ENCODE data around the gene APPL2.
"Not testable (repeated sequence)": the region's sequence is repeated elsewhere in the genome, so short reads cannot be mapped to it uniquely, and the experiment has no call there.

APPL2 gene

GRCh38 chr12:105194947-105195346 lies 41.0 kb downstream of the APPL2 start:
- no peak for TF ChIP-seq CTCF (conservative IDR thresholded peaks at IDR 0.05; ENCODE audit: low read depth, low read length)
- H3K4me1 ChIP-seq (ENCODE audit: low read depth, poor library complexity, severe bottlenecking) = no peaks in the 10 kb centered on the region
- no peak overlapping the region for H3K4me3 ChIP-seq (IDR thresholded peaks at IDR 0.05; ENCODE audit: insufficient read depth, low read depth, low read length)
- H3K27ac ChIP-seq = no peak overlapping the region
- no peaks in the 10 kb centered on the region for H4K20me1 ChIP-seq (ENCODE audit: insufficient read depth)
- H3K79me2 ChIP-seq (ENCODE audit: insufficient read depth, low read depth) = no peaks in the 10 kb centered on the region
- no peaks in the 10 kb centered on the region for H3K36me3 ChIP-seq (ENCODE audit: insufficient read depth)
- no peaks in the 10 kb centered on the region for H3K27me3 ChIP-seq (ENCODE audit: insufficient read depth, low read depth)
- H2AFZ ChIP-seq (ENCODE audit: low read depth) = no peak overlapping the region
- H3K4me2 ChIP-seq = no peak overlapping the region
- no peak overlapping the region for H3K9ac ChIP-seq

- no peaks in the 10 kb centered on the region for H4K20me1 ChIP-seq (ENCODE audit: insufficient read depth)
- no peaks in the 10 kb centered on the region for H3K36me3 ChIP-seq (ENCODE audit: insufficient read depth)
- no peak for TF ChIP-seq CTCF (conservative IDR thresholded peaks at IDR 0.05; ENCODE audit: low read depth, low read length)
- no peaks in the 10 kb centered on the region for H3K4me1 ChIP-seq (ENCODE audit: low read depth, poor library complexity, severe bottlenecking)
- no peaks in the 10 kb centered on the region for H3K79me2 ChIP-seq (ENCODE audit: insufficient read depth, low read depth)
- H2AFZ ChIP-seq (ENCODE audit: low read depth) = no peak overlapping the region
- H3K4me3 ChIP-seq (IDR thresholded peaks at IDR 0.05; ENCODE audit: insufficient read depth, low read depth, low read length) = no peak overlapping the region
- H3K4me2 ChIP-seq = no peak overlapping the region
- H3K27ac ChIP-seq = no peak overlapping the region
- H3K9ac ChIP-seq = no peak overlapping the region
- H3K27me3 ChIP-seq (ENCODE audit: insufficient read depth, low read depth) = no peaks in the 10 kb centered on the region
Measured at GRCh38 chr12:105192624-105193225, 43.2 kb downstream of the APPL2 start.

GRCh38 chr12:105190530-105190929 lies 45.4 kb downstream of the APPL2 start:
- H2AFZ ChIP-seq (ENCODE audit: low read depth) = no peak overlapping the region
- H3K27me3 ChIP-seq (ENCODE audit: insufficient read depth, low read depth) = no peaks in the 10 kb centered on the region
- H4K20me1 ChIP-seq (ENCODE audit: insufficient read depth) = no peaks in the 10 kb centered on the region
- no peaks in the 10 kb centered on the region for H3K36me3 ChIP-seq (ENCODE audit: insufficient read depth)
- no peak for TF ChIP-seq CTCF (conservative IDR thresholded peaks at IDR 0.05; ENCODE audit: low read depth, low read length)
- H3K27ac ChIP-seq = no peak overlapping the region
- H3K9ac ChIP-seq = no peak overlapping the region
- H3K79me2 ChIP-seq (ENCODE audit: insufficient read depth, low read depth) = no peaks in the 10 kb centered on the region
- no peak overlapping the region for H3K4me3 ChIP-seq (IDR thresholded peaks at IDR 0.05; ENCODE audit: insufficient read depth, low read depth, low read length)
- no peaks in the 10 kb centered on the region for H3K4me1 ChIP-seq (ENCODE audit: low read depth, poor library complexity, severe bottlenecking)
- H3K4me2 ChIP-seq = no peak overlapping the region

- H3K27ac ChIP-seq = no peak overlapping the region
- H3K9ac ChIP-seq = no peak overlapping the region
- TF ChIP-seq CTCF (conservative IDR thresholded peaks at IDR 0.05; ENCODE audit: low read depth, low read length) = no peak
- H2AFZ ChIP-seq (ENCODE audit: low read depth) = no peak overlapping the region
- H3K4me3 ChIP-seq (IDR thresholded peaks at IDR 0.05; ENCODE audit: insufficient read depth, low read depth, low read length) = no peak overlapping the region
- H3K27me3 ChIP-seq (ENCODE audit: insufficient read depth, low read depth) = no peaks in the 10 kb centered on the region
- H4K20me1 ChIP-seq (ENCODE audit: insufficient read depth) = no peaks in the 10 kb centered on the region
- no peaks in the 10 kb centered on the region for H3K79me2 ChIP-seq (ENCODE audit: insufficient read depth, low read depth)
- H3K36me3 ChIP-seq (ENCODE audit: insufficient read depth) = no peaks in the 10 kb centered on the region
- H3K4me2 ChIP-seq = no peak overlapping the region
- no peaks in the 10 kb centered on the region for H3K4me1 ChIP-seq (ENCODE audit: low read depth, poor library complexity, severe bottlenecking)
Measured at GRCh38 chr12:105189293-105189692, 46.7 kb downstream of the APPL2 start.

GRCh38 chr12:105183976-105184375 lies 52.0 kb downstream of the APPL2 start:
- H3K4me2 ChIP-seq; H3K9ac ChIP-seq; H4K20me1 ChIP-seq (ENCODE audit: insufficient read depth); H3K27ac ChIP-seq; H3K79me2 ChIP-seq (ENCODE audit: insufficient read depth, low read depth); H3K36me3 ChIP-seq (ENCODE audit: insufficient read depth); H2AFZ ChIP-seq (ENCODE audit: low read depth); H3K27me3 ChIP-seq (ENCODE audit: insufficient read depth, low read depth); H3K4me1 ChIP-seq (ENCODE audit: low read depth, poor library complexity, severe bottlenecking); H3K4me3 ChIP-seq (IDR thresholded peaks at IDR 0.05; ENCODE audit: insufficient read depth, low read depth, low read length): not testable (repeated sequence)

- not testable (repeated sequence) for H3K4me2 ChIP-seq; H4K20me1 ChIP-seq (ENCODE audit: insufficient read depth)
Measured at GRCh38 chr12:105183406-105183805, 52.6 kb downstream of the APPL2 start.

GRCh38 chr12:105179114-105179513 lies 56.9 kb downstream of the APPL2 start:
- not testable (repeated sequence) for H3K9ac ChIP-seq; H2AFZ ChIP-seq (ENCODE audit: low read depth); H4K20me1 ChIP-seq (ENCODE audit: insufficient read depth); H3K79me2 ChIP-seq (ENCODE audit: insufficient read depth, low read depth); H3K27me3 ChIP-seq (ENCODE audit: insufficient read depth, low read depth); H3K4me2 ChIP-seq; H3K4me3 ChIP-seq (IDR thresholded peaks at IDR 0.05; ENCODE audit: insufficient read depth, low read depth, low read length); H3K36me3 ChIP-seq (ENCODE audit: insufficient read depth); H3K27ac ChIP-seq; H3K4me1 ChIP-seq (ENCODE audit: low read depth, poor library complexity, severe bottlenecking)

More at GRCh38 chr12:105183406-105183805, 52.6 kb downstream of the APPL2 start:
- not testable (repeated sequence) for H3K4me1 ChIP-seq (ENCODE audit: low read depth, poor library complexity, severe bottlenecking); H2AFZ ChIP-seq (ENCODE audit: low read depth); H3K4me3 ChIP-seq (IDR thresholded peaks at IDR 0.05; ENCODE audit: insufficient read depth, low read depth, low read length); H3K79me2 ChIP-seq (ENCODE audit: insufficient read depth, low read depth); H3K36me3 ChIP-seq (ENCODE audit: insufficient read depth); H3K27ac ChIP-seq; H3K9ac ChIP-seq; H3K27me3 ChIP-seq (ENCODE audit: insufficient read depth, low read depth)
